ENCODE measurements around the gene CTF1.

Gene CTF1

GRCh38 chr16:30907064-30907463 is 10.7 kb downstream of the CTF1 start:
- DNase-seq = no peak

GRCh38 chr16:30910427-30911029 is 14.1 kb downstream of the CTF1 start:
- DNase-seq = no peak

- DNase-seq = no peak
These were observed 16.5 kb downstream of the CTF1 start for GRCh38 chr16:30912794-30913412.

- DNase-seq = no peak
These were observed 18.4 kb downstream of the CTF1 start for GRCh38 chr16:30914830-30915229.

GRCh38 chr16:30918614-30919013 is 22.2 kb downstream of the CTF1 start:
- DNase-seq = no peak

- no peak for DNase-seq
These were observed 24.5 kb downstream of the CTF1 start for GRCh38 chr16:30920891-30921290.

GRCh38 chr16:30921459-30921747 is 25.0 kb downstream of the CTF1 start:
- DNase-seq = no peak

- DNase-seq = peak; percentile 96
These were observed 25.5 kb downstream of the CTF1 start for GRCh38 chr16:30921748-30922419.

GRCh38 chr16:30922420-30922959 is 26.1 kb downstream of the CTF1 start:
- peak; percentile 96 for DNase-seq

- peak; percentile 99 for DNase-seq
These were observed 26.6 kb downstream of the CTF1 start for GRCh38 chr16:30922960-30923535.

GRCh38 chr16:30923554-30924075 is 27.2 kb downstream of the CTF1 start, which contains the start of gene FBXL19:
Gene FBXL19, plus strand, starts transcription at chr16:30923572. Its CDS starts 2,183 bp downstream, at chr16:30925755.
- no peak for DNase-seq

GRCh38 chr16:30924076-30924912 is 27.9 kb downstream of the CTF1 start:
- no peak for DNase-seq

- no peak for DNase-seq
These were observed 28.7 kb downstream of the CTF1 start for GRCh38 chr16:30924913-30925631.

GRCh38 chr16:30925632-30925987 is 29.2 kb downstream of the CTF1 start:
- no peak for DNase-seq

GRCh38 chr16:30925995-30926811 is 29.8 kb downstream of the CTF1 start:
- no peak for DNase-seq

- no peak for DNase-seq
These were observed 30.7 kb downstream of the CTF1 start for GRCh38 chr16:30926937-30927788.

- DNase-seq = peak; percentile 48
These were observed 31.5 kb downstream of the CTF1 start for GRCh38 chr16:30927789-30928378.

GRCh38 chr16:30928390-30928789 is 32.0 kb downstream of the CTF1 start:
- DNase-seq = no peak

- DNase-seq = no peak
These were observed 32.8 kb downstream of the CTF1 start for GRCh38 chr16:30929167-30929566.

Measured in right kidney (tissue), 1 donor.